PC-3 (cell line): Measurements from ENCODE around the gene CYGB. TPM values are rescaled to one million over a fixed set of nuclear protein-coding genes. Genes with fewer than 3 reads are reported as not detected.
"Not testable (repeated sequence)": the region's sequence is repeated elsewhere in the genome, so short reads cannot be mapped to it uniquely, and the experiment has no call there.

Experiments
- ATAC-seq: fragments of 200-7000 bp; cut with Tn5 transposase; 2 replicates; pipeline ENCODE4 v1.9.1; 2020; ENCODE audit warnings: mild to moderate bottlenecking, moderate library complexity
- BruUV-seq: library from RNA; stranded (reverse); fragments of 400-500 nt; replicated peaks from 2 replicates; lab custom pipeline; 2021; lab: Mats Ljungman, UMichigan
- CTCF ChIA-PET: fragments of 300-600 bp; sonication (Branson Sonifier 250); formaldehyde crosslinking; loops from one replicate; lab custom pipeline; 2022; ENCODE audit warnings: antibody characterized with exemption; lab: Charles Lee
- POLR2A ChIA-PET: fragments of 300-600 bp; sonication (Branson Sonifier 250); formaldehyde crosslinking; loops from one replicate; lab custom pipeline; 2022; ENCODE audit warnings: antibody characterized with exemption; ENCODE audit not compliant: unreplicated experiment; lab: Charles Lee
- DNase-seq: peaks from one replicate; pipeline ENCODE4 v3.0.0-alpha.2; 2015
- H2AFZ ChIP-seq: fragments of 300-600 bp; sonication (generic); 2 replicates; pipeline ENCODE4 v1.6.0; 2016; ENCODE audit warnings: antibody characterized with exemption, low read length
- H3F3A ChIP-seq: fragments of 300-600 bp; sonication (generic); one replicate; pipeline ENCODE4 v1.6.0; 2017; ENCODE audit warnings: antibody characterized with exemption, low read length, control low read depth, mild to moderate bottlenecking; ENCODE audit not compliant: unreplicated experiment
- H3K27ac ChIP-seq: fragments of 300-600 bp; sonication (generic); 2 replicates; pipeline ENCODE4 v1.5.1; 2016; ENCODE audit warnings: mild to moderate bottlenecking, low read length
- H3K27me3 ChIP-seq: fragments of 300-600 bp; sonication (generic); 2 replicates; pipeline ENCODE4 v1.6.1; 2016; ENCODE audit warnings: low read length, mixed read lengths
- H3K36me3 ChIP-seq: fragments of 300-600 bp; sonication (generic); 2 replicates; pipeline ENCODE4 v1.6.1; 2016; ENCODE audit warnings: low read depth, mixed run types, low read length, mixed read lengths
- H3K4me1 ChIP-seq: fragments of 300-600 bp; sonication (generic); 2 replicates; pipeline ENCODE4 v1.5.1; 2016; ENCODE audit warnings: low read length; ENCODE audit not compliant: insufficient read depth
- H3K4me2 ChIP-seq: fragments of 300-600 bp; sonication (generic); 2 replicates; pipeline ENCODE4 v1.6.0; 2016; ENCODE audit warnings: low read length
- H3K4me3 ChIP-seq: fragments of 300-600 bp; sonication (generic); 2 replicates; pipeline ENCODE4 v1.5.1; 2016; ENCODE audit warnings: mild to moderate bottlenecking, low read length, mixed read lengths
- H3K79me2 ChIP-seq: fragments of 300-600 bp; sonication (generic); 2 replicates; pipeline ENCODE4 v1.6.1; 2017; ENCODE audit warnings: low read length, mixed read lengths
- H3K9ac ChIP-seq: fragments of 300-600 bp; sonication (generic); 2 replicates; pipeline ENCODE4 v1.6.0; 2016; ENCODE audit warnings: mild to moderate bottlenecking, low read length
- H3K9me2 ChIP-seq: fragments of 300-600 bp; sonication (generic); replicated peaks from 2 replicates; pipeline ENCODE4 v1.6.1; 2016; ENCODE audit warnings: mixed run types, low read length, mixed read lengths
- H3K9me3 ChIP-seq: fragments of 300-600 bp; sonication (generic); 2 replicates; pipeline ENCODE4 v1.6.1; 2016; ENCODE audit warnings: low read length, mixed read lengths
- H4K20me1 ChIP-seq: fragments of 300-600 bp; sonication (generic); 2 replicates; pipeline ENCODE4 v1.6.1; 2016; ENCODE audit warnings: low read length, mixed read lengths
- CTCF ChIP-seq: fragments of 300-600 bp; sonication (generic); conservative IDR thresholded peaks from 2 replicates; pipeline ENCODE4 v1.5.1; 2017; ENCODE audit warnings: antibody characterized with exemption, low read depth, mild to moderate bottlenecking, low read length
- EZH2 ChIP-seq: fragments of 300-600 bp; sonication (generic); IDR thresholded peaks from one replicate; pipeline ENCODE4 v1.6.1; 2017; ENCODE audit warnings: antibody characterized with exemption, mild to moderate bottlenecking, low read length; ENCODE audit not compliant: unreplicated experiment
- EZH2phosphoT487 ChIP-seq: fragments of 300-600 bp; sonication (generic); IDR thresholded peaks from 2 replicates; pipeline ENCODE4 v1.6.1; 2018; ENCODE audit warnings: mild to moderate bottlenecking, antibody characterized with exemption, low read length, borderline replicate concordance
- intact Hi-C: fragments of 100-400 bp; cut with micrococcal nuclease; formaldehyde crosslinking; loops from 2 replicates; pipeline ENCODE4 v1.9.0; 2023
- total RNA-seq: library from RNA; depleted of rRNA; stranded (reverse); fragments of >200 nt; gene quantifications from 2 replicates; pipeline ENCODE4 v1.2.3, GENCODE V29; 2014

Gene CYGB
- total RNA-seq, 1 experiment from 2014 or later = 0.62 TPM

DNA sequence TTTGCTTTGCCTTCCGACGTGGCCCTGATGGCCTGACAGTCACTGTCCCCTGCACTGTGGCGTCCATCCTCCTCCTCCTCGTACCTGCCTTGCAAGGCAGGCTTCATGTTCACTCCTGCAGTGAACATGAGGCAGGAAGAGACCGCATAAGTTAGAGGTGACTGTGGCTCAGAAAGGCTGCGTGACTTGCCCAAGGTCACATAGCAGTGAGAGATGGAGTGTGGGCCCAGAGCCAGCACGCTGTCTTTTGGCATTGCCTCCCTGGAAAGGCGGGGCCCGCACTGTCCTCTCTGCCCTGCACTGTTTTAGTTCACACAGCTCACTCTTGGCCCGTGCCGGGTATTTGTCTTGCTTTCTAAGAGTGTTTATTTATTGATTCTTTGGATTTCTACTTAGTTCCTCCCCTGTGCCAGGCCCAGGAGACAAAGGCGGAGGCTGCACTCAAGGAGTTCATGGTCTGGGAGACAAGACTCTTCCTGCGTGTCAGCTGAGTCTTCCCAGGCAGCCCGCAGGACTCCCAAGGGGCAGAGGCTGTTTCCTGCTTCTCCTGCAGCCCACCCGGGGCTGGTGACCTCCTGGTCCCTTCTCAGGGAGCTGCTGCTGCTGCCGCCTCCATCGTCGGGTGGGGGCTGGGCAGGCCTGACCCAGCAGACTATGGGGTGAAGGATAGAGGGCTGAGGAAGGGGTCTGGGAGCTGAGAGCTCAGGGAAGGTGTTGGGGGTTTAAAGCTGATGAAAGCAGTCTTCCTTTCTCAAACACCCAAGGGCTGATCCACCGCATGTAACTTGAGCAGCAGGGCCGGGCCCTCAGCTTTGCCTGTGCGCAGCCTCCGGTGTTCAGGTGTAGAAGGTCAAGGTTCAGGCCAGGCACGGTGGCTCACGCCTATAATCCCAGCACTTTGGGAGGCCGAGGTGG lies 12.7 kb downstream of the CYGB start:
- ATAC-seq (peak; percentile 30), DNase-seq (peak; percentile 71)
- Histone ChIP-seq H2AFZ (peak overlapping the region; percentile 10), H3K9me2 (no peaks in the 10 kb centered on the region), H3K9ac (peak overlapping the region; percentile 40; the same call in 1 of the 2 replicates), H3K27me3 (no peaks in the 10 kb centered on the region), H3K79me2 (no peaks in the 10 kb centered on the region), H3K9me3 (no peaks in the 10 kb centered on the region), H3K36me3 (no peaks in the 10 kb centered on the region), H3K4me3 (no peak overlapping the region), H3K27ac (peak overlapping the region; percentile 59), H4K20me1 (no peaks in the 10 kb centered on the region), H3K4me2 (peak overlapping the region; percentile 50), H3F3A (no peaks in the 10 kb centered on the region), H3K4me1 (peaks cover 44% of the 10 kb centered on the region)
- POLR2A ChIA-PET = no interaction called here
- intact Hi-C loops = no loop called here
- no TSS peak for BruUV-seq
- CTCF ChIA-PET = interaction anchor here (0.6 to 1.4 kb wide), 5 partner anchors 22 to 157 kb away, joined by 3 to 6 read pairs (median 3); no protein-coding TSS in a partner anchor
- TF ChIP-seq EZH2 (no peak), CTCF (no peak), EZH2phosphoT487 (no peak)

GRCh38 chr17:76523084-76524037 lies 14.1 kb downstream of the CYGB start:
- H3K79me2 ChIP-seq = no peaks in the 10 kb centered on the region
- no peaks in the 10 kb centered on the region for H3K9me2 ChIP-seq
- no TSS peak for BruUV-seq
- peak; percentile 53 for ATAC-seq
- intact Hi-C loops = loop anchor here (1.0 to 2.0 kb wide), 5 partner anchors 24 to 191 kb away; no protein-coding TSS in a partner anchor
- TF ChIP-seq EZH2phosphoT487 = no peak
- peak; percentile 99 for TF ChIP-seq CTCF
- TF ChIP-seq EZH2 = no peak
- H3K4me3 ChIP-seq = peak overlapping the region; percentile 46; the same call in 1 of the 2 replicates
- no peaks in the 10 kb centered on the region for H3K36me3 ChIP-seq
- H3K9ac ChIP-seq = peak overlapping the region; percentile 31
- no peak overlapping the region for H3K27ac ChIP-seq
- H2AFZ ChIP-seq = peak overlapping the region; percentile 70
- ChIA-PET CTCF (interaction anchor here (0.5 to 1.9 kb wide), 11 partner anchors 16 to 165 kb away, joined by 3 to 21 read pairs (median 5); partner anchors contain the start of gene ST6GALNAC2), POLR2A (interaction anchor here (0.6 to 0.9 kb wide), 2 partner anchors 43 to 199 kb away, joined by 5 to 20 read pairs; no protein-coding TSS in a partner anchor)
- no peaks in the 10 kb centered on the region for H3K9me3 ChIP-seq
- DNase-seq = peak; percentile 88
- H3K4me2 ChIP-seq = peak overlapping the region; percentile 78
- H3K4me1 ChIP-seq = peaks cover 30% of the 10 kb centered on the region
- no peaks in the 10 kb centered on the region for H3K27me3 ChIP-seq
- no peaks in the 10 kb centered on the region for H4K20me1 ChIP-seq
- no peaks in the 10 kb centered on the region for H3F3A ChIP-seq

- not testable (repeated sequence) for H3K9me2 ChIP-seq, H3K9me3 ChIP-seq, H3K4me3 ChIP-seq, H3F3A ChIP-seq, H4K20me1 ChIP-seq, H3K27ac ChIP-seq, H3K9ac ChIP-seq, ATAC-seq, H2AFZ ChIP-seq, H3K4me2 ChIP-seq, H3K79me2 ChIP-seq, DNase-seq, H3K36me3 ChIP-seq, H3K27me3 ChIP-seq, BruUV-seq
- intact Hi-C loops = loop anchor here (2.0 kb wide), 3 partner anchors 71 to 193 kb away; no protein-coding TSS in a partner anchor
- ChIA-PET CTCF (interaction anchor here (0.5 to 0.7 kb wide), 2 partner anchors 158 to 182 kb away, joined by 3 read pairs; no protein-coding TSS in a partner anchor), POLR2A (interaction anchor here (0.6 kb wide), 1 partner anchor 37 kb away, joined by 3 read pairs; no protein-coding TSS in a partner anchor)
- H3K4me1 ChIP-seq = peaks cover 20% of the 10 kb centered on the region
Measured at GRCh38 chr17:76521683-76522082, 15.8 kb downstream of the CYGB start.
